Measurements from ENCODE around the gene DET1.
"Not testable (repeated sequence)": the region's sequence is repeated elsewhere in the genome, so short reads cannot be mapped to it uniquely, and the experiment has no call there.

Gene DET1

DNA sequence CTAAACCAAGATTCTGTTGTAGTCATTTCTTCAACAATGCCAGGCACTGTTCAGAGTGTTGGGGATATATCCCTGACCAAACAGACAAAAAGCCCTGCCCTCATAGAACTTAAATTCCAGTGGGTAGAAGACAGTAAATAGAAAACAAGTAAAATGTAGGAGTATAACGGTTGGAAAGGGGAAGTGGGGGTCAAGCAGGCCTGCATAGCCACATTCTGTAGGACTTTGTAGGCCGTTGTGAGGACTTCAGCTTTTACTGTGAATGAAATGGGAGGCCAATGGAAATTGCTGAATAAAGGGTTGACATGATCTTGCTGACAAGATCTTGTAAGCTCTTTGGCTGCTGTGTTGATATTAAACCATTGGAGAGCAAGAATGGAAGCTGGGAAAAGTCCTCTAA lies 77.2 kb downstream of the DET1 start:
- no peak for FAIRE-seq
- no peak for DNase-seq (ENCODE audit: insufficient read length, low spot score)

DNA sequence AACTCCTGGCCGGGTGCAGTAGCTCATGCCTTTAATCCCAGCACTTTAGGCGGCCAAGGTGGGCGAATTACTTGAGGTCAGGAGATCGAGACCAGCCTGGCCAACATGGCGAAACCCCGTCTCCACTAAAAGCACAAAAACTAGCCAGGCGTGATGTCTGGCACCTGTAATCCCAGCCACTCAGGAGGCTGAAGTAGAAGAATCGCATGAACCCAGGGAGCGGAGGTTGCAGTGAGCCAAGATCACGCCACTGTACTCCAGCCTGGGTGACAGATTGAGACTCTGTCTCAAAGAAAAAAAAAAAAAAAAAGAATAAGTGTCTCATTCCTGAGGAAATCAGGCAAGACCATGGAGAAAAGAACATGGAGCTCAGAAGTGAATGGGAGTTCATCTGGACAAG lies 77.8 kb downstream of the DET1 start:
- DNase-seq (ENCODE audit: insufficient read length, low spot score); FAIRE-seq: not testable (repeated sequence)

DNA sequence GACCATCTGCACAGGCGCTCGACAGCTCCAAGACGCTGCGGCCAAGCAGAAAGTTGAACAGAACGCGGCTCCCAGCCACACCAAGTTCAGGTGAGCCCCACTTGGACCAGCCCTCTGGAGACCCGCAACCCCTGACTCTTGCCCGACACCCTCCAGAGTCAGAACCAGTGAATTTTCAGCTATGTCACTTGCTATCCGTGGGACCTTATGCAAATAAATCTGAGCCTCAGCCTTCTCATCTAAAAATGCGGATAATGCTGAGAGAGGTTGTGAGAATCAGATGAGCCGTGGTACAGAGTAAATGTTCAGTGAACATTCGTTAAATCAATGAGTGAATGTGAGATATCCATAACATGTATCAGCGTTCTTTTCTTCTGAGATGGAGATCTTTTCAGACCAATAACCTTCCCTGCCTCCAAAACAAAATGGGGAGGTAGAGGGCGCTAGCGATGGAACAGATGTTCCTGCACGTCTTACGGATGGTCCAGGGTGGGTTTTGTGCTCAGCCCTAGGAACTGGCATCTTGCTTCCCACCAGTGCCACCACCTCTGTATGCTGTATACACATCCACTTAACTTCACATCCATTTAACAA lies 78.4 kb downstream of the DET1 start:
- no peak for FAIRE-seq

DNA sequence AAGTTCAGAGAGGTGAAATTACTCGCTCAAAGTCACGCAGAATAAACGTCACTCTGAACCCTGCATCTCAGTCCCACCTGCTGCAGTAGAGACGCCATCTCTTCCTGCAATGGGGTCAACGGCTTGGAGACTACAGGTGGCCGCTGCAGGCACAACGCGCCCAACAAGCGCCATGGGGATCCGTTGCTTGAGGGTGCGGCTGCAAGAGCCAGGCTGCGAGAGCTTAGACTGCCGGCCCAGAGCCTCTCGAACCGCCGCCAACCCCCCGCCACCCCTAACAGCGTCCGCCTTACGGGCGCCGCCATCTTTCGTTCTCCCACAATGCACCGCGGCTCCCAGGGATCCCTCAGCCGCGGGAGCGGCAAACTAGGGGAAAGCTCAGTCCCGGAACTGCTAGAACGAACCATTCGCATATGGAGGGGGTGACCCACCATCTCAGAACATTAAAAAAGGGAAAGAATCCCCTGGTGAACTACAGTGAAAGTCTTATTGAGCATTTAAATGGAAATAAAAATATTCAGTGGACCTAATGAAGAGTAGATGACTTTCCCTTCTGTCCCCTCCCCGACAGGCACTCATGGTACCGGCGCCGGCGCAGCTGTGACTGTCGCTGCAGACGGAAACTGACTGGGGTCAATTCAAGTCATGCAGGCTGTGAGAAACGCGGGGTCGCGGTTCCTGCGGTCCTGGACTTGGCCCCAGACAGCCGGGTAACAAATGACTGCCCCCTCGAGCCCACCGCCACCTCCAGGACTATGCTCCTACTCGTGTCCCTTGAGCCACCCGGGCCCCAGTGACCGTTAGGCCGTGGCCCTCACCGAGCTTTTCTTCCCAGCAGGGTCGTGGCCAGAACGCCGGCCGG lies 79.2 kb downstream of the DET1 start, which contains the start of the genes MRPL46 and MRPS11:
TSS of gene MRPL46 (minus strand) at position 316 of the 862 bp plus-strand sequence. CDS start at position 305, 11 bp downstream.
TSS of gene MRPS11 (plus strand) at position 636 of the 862 bp plus-strand sequence. CDS start at position 646, 10 bp downstream.
- DNase-seq (ENCODE audit: insufficient read length, low spot score) (peak; percentile 90), FAIRE-seq (no peak)

More for the DNA sequence above, 78.4 kb downstream of the DET1 start:
- no peak for DNase-seq (ENCODE audit: insufficient read length, low spot score)

DNA sequence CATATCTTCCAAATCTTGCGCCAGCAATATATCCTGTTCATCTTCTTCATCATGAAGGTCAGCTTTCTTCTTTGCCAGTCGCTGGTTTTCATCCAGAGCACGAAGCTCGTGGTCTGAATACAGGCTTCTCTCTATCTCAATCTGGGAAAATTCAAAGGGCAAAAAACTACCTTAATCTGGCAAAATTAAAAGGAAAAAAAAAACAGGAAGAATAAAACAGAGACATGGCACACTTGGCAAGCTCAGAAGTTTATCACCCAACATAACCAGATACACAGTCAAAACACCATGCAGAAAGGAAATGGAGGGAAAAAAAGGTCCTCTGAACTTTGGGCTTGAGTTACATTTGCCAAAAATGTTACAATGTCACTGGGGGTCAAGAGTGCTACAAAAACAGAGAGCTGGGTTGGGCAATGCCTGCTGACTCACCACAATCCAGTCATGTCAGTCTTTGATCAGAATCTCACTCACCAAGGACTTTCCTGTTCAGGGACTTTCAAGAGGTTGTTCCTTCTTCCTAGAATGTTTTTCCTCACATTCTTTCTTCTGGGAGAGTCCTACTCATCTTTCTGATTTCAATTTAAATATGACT lies 80.8 kb downstream of the DET1 start:
- no peak for DNase-seq (ENCODE audit: insufficient read length, low spot score)
- no peak for FAIRE-seq

DNA sequence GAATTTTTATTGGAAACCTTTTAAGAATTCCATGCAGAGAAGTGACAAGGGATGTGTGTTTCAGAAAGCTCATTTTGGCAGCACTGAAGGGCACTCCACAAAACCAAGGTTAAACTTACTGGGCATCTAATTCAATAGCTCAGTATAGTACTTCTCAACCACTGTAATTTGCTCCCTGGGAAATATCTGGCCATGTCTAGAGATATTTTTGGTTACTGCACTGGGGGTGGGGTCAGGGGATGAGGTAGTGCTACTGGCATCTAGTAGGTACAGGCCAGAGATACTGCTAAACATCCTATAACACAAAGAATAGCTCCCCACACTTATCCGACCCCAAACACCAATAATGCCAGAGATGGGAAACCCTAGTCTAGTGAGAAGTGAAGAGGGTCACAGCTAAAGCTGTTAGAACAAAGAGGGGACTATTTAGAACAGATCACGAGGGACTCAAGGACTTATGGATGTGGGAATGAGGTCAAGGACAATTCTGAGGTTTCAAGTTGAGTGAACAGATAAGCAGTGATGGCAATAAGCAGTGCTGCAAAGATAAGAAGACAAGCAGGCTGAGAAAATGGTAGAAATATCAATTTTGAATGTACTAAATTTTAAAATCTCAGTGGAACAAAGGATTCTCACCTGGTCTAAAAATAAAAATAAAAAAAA lies 82.5 kb downstream of the DET1 start:
- DNase-seq (ENCODE audit: insufficient read length, low spot score): no peak
- no peak for FAIRE-seq

Data from HTR-8/SVneo (cell line).